HG02759 (cell line): Measurements from ENCODE around the gene DUSP16.
"Not testable (repeated sequence)": the region's sequence is repeated elsewhere in the genome, so short reads cannot be mapped to it uniquely, and the experiment has no call there.

Experiments used
- ATAC-seq: cut with Tn5 transposase; IDR thresholded peaks from one replicate; pipeline ENCODE4 v1.9.1; 2021; ENCODE audit warnings: mild to moderate bottlenecking, moderate library complexity; ENCODE audit not compliant: unreplicated experiment

The DUSP16 gene

DNA sequence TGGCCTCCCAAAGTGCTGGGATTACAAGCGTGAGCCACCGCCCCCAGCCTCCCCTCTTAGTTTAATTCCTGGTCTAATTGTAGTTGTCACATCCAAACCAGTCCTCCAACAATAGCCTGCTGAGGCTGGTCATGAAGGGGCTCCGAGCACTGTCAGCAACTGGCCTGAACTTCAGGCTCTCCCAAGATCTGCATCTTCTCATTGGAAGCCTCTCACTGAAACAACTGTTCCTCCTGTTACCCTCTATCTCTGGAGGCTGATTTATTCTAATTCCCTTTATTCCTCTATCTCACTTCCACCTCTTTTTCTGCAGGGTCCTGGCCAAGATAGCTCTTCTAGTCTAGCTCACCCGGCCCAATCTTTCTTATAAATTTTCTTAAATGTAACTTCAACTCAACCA lies 89.4 kb downstream of the DUSP16 start:
- no peak for ATAC-seq

DNA sequence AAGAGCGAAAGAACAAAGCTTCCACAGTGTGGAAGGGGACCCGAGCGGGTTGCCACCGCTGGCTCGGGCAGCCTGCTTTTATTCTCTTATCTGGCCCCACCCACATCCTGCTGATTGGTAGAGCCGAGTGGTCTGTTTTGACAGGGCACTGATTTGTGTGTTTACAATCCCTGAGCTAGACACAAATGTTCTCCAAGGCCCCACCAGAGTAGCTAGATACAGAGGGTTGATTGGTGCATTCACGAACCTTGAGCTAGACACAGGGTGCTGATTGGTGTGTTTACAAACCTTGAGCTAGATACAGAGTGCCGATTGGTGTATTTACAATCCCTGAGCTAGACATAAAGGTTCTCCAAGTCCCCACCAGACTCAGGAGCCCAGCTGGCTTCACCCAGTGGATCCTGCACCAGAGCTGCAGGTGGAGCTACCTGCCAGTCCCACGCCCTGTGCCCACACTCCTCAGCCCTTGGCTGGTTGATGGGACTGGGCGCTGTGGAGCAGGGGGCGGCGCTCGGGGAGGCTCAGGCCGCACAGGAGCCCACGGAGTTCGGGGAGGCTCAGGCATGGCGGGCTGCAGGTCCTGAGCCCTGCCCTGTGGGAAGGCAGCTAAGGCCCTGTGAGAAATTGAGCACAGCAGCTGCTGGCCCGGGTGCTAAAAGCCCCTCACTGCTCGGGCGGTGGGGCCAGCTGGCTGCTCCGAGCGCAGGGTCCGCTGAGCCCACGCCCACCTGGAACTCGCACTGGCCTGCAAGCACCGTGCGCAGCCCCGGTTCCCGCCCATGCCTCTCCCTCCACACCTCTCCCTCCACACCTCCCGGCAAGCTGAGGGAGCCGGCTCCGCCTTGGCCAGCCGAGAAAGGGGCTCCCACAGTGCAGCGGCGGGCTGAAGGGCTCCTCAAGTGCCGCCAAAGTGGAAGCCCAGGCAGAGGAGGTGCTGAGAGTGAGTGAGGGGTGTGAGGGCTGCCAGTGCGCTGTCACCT lies 90.4 kb downstream of the DUSP16 start:
- not testable (repeated sequence) for ATAC-seq

DNA sequence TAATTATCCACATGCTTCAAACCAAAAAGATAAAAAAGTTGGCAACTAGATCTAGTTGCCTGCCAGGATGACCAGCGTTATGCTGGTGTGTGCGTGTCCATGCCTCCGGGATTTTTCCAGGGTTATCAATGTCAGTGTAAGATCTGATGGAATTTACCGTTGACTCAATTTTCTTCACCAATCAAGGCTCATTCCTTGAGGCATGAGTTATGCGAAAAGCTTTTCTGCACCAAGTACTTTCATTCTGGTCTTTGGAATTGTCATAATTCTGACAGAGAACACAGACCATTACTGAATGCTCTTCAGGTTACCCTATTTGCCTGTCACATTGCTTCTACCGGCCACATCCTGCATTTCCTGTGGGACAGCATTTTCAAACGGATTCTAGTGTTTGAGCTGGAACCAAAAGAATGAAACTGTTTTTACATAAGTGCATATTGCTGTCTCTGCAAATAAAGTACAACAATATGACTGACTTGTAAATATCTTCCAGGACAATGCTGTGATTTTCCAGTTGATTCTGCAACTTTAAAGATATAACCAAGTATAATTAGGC lies 91.8 kb downstream of the DUSP16 start:
- no peak for ATAC-seq

DNA sequence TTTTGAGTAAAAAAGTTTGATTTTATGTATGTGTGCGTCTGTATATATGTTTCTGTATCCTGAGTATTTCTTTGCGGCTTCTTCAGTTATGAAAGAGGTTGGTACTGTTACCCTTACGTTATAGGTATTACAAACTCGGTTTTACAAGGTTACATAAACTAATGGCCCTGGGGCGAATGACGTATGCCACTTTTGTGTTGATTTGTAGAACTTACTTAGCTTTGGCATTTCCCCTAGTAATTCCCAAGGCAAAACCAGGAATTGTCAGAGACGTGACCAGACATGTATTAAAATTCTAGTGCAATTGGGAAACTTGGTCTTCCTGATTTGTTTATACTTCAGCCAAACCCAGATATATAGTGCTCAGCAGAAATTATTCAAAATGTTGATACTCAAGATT lies 93.3 kb downstream of the DUSP16 start:
- ATAC-seq = no peak

DNA sequence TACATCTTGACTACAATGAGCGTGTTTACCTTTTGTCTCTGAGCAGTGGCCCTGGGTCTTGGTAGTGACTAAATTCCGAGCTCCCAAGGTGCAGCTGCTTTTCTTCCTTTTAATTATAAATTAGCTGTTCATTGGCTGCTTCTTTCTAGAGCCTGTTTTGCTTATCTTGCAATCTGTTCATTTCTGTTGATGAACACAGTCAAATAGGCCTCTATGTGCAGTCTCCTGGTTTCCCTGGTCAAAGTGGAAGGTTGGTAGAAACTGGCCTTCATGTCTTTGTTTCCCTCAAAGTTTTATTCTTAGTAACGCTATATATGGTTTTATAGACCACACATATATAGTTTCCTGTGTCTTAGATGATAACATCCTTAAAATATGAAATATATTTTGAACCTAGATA lies 94.1 kb downstream of the DUSP16 start:
- ATAC-seq = no peak

DNA sequence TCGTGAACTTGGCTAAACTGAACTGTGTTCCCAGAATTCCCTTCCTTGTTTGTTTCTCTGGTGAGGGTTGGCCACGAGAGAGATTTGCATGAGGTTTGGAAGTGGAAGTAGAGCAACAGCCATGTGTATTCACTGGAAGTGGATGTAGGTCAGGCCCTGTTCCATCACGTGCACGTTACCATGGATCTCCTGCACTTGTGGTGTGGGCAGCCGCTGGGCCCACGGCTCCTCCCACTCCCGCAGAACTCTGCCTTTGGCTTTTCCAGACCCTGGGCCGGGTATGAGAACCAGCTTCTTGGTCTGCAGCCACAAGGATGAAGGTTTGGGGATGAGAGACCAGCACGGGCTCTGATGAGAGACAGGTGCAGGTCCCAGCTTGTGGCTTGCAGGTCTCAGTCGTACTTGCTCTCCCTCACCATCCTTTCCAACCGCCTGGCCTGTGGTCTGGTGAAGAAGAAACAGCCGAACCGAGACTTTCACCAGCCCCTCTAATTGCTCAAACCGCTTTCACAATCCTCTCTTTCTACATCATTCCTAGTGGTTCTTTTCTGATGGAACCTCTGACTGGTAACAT lies 94.9 kb downstream of the DUSP16 start:
- ATAC-seq = no peak

DNA sequence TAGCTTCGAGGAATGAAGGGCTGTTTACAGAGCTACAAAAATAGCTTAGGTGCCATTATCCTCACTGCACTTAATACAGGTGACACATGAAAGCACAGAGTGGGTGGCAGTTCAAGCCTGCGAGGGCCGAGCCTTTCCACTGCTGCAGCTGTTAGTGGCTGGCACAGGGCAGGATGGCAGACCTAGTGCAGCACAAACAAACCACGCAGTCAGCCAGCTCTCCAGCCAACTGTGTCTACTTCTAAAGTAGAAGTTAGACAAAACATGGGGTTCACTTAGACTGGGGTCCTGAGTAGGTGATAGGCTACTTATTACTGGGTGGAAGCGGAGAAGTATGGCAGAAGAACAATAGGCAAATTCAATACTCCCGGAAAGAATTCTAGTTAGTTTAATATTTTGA lies 95.4 kb downstream of the DUSP16 start:
- no peak for ATAC-seq

DNA sequence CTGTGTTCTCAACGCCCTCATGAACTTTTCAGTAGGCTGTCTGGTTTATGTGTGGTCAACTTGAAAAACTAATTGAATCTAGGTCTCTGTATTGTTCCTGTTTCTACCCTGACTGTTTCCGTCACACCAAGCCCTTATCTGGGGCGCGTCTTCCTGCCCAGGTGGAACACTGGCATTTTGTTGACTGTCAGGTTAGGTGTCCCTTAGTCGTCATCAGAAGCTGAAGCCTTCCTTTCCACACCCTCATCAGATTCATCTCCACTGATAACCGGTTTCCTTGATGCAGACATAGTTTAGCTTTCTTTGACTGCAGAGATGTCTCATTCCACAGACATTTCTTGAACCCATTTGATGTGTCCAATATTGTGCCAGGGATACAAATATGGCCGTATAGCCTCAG lies 96.5 kb downstream of the DUSP16 start:
- ATAC-seq = no peak

DNA sequence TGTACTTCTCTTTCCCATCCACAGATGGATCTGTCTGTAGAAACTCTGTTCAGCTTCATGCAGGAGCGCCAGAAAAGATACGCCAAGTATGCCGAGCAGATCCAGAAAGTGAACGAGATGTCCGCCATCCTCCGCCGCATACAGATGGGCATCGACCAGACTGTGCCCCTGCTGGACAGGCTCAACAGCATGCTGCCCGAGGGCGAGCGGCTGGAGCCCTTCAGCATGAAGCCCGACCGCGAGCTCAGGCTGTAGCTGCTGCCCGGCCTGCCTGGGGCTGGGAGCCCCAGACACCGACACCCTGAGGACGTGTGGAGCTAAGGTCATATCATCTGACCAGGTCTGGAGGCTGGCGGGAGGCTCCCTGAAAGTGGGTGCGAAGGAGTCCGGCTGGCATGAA lies 97.1 kb downstream of the DUSP16 start:
- no peak for ATAC-seq

DNA sequence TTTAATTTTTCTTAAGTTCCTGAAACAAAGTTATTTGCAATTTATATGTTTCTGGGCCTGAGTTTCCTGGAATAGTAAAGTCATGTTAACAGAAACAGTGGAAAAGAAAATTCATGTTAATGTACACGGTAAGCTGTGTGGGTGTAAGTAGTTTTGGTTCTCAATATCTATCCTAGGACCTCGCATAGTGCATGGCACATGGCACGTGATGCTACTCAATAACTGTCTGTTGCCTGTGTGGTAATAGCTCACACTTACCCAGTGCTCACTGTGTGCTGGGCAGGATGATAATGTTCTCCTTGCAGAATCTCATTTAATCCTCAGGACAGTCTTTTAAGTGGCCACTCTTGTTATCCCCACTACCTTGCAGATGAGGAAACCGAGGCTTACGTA lies 100.7 kb downstream of the DUSP16 start:
- no peak for ATAC-seq

DNA sequence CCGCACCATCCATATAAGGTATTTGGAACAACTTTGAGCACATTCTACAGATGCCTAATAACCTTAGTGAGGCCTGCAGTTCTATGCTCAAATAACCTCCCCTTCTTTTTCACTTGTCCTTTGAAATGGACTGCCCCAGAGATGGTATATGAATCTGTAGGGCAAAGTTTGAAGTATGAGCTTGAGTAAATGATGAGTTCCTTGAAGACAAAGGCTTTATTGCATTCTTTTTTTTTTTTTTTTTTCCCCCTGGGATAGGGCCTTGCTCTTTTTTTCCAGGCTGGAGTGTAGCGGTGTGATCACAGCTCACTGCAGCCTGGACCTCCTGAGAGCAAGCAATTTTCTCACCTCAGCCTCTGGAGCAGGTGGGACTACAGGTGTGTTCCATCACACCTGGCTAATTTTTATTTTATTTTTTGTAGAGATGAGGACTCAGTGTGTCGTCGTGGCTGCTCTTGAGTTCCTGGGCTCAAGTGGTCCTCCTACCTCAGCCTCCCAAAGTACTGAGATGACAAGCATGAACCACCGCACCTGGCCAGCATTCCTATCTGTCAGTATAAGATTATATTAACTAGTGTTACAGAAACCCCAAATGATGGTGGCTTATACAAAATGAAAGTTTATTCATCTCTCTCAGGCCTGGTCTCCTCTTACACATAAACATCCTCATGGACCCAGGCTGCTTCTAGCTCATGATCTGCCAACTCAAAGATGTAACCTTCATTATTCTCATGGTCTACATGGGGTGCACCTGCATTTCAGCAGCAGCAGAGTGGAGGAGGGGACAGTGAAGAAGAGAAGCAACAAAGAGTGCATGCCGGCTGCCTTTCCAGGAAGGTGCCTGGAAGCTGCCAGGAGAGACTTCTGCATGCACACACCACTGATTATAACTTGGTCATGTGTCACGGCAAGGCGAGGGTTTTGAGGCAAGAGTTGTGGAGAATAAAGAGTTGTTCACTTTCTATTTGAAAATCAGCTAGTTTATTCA lies 101.4 kb downstream of the DUSP16 start:
- ATAC-seq = no peak

DNA sequence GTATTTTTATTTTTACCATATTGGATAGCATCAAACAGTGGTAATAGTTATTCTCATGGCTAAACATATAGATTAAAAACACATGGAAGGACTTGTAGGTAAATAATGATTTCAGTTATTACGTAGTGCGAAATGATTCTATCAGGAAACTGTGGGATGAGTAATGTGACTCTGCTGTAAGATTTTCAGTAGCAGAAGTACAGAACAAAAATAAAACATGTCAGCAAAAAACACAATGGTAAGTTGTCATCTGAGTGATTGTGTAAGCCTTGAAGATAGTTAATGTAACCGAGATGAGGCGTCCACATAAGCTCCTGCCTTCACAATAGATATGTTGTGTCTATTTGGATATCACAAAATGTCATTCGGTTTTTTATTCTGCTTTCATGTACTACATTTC lies 106.0 kb downstream of the DUSP16 start:
- ATAC-seq = no peak

DNA sequence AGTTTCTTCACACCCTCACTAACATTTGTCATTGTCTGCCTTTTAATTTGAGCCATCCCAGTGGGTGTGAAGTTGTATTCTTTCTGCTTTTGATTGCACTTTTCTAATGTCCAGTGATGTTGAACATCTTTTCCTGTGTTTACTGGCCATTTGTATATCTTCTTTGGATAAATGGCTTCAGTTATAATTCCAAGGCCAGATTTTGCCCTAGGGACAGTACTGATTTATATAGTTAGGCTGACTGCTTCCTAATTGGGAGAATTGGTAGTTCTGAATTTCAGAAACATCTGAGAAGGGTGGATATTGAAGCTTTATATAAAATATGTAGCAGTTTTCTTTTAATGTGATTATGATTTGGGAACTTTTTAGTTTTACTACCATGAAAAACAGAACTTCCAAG lies 108.3 kb downstream of the DUSP16 start:
- ATAC-seq = no peak

DNA sequence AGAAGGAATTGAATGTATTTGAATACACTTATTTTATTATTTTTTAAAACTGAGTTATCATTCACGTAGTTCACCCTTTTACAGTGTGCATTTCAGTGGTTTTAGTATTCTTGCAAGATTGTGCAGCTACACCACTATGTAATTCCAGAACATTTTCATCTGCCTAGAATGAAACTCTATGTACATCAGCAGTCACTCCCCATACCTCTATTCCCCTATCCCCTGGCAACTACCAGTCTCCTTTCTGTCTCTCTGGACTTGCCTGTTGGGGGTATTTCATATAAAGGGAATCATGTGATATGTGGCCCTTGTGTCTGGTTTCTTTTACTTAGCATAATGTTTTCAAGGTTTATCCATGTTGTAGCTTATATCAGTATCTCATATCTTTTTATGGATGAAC lies 109.0 kb downstream of the DUSP16 start:
- ATAC-seq = no peak

DNA sequence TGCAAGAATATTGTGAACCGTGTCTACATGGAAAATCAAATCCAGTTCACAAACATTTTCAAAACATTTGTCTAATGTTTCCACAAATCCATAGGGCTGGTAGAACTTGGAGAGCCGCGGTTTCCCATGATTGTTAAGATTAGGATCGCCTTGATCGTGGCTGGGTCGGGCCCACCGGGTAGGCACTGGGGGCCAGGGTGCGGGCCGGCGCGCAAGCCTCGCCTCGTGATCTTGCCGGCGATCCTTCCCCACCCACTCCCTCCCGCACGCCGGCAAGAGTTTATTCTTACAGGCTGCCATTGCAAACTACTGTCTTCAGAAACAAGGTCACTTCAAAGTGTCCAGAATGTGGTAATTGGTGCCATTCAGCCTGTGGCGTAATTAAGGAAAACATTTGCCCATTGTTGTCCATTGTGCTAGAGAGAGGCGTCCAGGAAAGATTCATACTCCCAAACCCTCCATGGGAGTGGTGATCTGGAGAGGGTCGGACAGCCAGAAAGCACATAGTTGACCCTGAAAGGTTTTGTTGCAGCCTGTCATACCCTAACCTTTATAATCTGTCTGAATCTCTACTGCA lies 110.2 kb downstream of the DUSP16 start:
- ATAC-seq = no peak

DNA sequence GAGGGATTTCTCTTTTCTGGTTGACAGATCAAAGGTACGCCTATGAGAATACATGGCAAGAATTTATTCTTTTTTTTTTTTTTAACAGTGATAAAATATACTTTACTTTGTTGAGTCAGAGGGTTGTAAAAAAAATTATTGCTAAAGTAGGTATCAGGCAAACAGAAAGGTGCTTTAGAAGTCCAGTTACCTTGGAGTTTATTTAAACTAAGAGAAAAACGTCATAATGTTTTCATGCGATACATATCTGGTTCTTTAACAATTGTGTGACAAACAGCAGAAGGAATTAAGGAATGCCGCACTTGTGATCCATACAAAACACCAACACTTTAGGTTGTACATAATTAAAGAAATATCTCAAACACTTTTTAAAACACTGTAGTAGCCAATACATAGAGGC lies 111.6 kb downstream of the DUSP16 start:
- ATAC-seq = no peak

DNA sequence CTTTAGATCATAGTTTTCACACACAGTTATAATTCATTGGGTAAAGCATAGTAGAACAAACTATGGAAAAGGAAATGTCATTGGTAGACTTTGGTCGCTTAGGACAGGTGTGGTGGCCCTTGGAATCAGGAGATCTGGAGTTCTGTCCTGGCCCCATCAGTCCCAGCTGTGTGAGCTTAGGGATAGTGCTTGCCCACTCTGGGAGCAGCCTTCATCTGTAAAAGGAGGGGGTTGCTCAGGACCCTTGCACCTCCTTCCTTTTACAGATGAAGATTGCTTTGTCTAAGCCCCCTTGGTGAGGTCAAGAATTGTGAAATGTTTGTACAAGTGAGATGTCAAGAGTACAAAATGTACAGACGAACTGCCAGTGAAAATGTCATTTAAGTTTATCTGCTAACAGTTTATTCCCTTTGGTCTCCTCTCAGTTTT lies 112.6 kb downstream of the DUSP16 start:
- ATAC-seq = no peak

DNA sequence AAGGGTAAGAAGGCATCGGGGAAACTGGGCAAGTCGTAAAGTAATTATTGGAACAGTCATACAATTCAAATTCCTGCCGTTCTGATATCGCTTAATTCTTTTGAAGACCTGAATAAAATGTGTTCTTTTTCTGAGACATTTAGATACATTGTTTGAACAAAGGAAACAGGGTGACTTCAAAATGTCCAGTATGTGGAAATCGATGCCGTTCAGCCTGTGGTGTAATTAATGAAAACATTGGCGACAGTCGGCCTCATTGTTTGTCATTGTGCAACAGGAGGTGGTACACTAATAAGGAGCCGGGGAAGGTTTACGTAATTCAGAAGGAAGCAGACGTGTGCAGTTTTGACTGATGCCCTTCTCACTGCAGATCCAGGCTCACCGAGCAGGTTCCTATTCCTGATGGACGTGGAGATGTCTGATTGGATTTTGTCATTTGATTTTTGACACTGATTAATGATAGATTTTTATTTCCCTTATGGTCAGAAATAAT lies 113.1 kb downstream of the DUSP16 start:
- no peak for ATAC-seq

DNA sequence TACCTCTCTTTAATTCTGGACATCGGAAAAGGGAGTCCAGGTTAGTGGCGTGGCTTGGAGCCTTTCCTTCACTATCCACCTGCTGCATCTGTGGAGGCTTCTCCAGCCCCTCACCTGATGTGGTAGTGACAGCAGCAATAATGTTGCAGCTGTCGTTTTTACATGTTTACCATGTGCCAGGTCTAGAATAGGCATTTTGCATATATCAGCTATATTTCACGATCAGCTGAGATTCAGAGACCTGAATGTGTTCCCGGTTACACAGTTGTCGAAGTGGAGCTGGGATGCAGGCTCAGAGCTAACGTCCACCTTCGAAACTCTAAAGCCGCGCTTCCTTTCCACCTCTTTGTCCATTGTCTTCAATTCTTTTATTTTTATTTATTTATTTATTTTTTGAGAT lies 114.8 kb downstream of the DUSP16 start:
- no peak for ATAC-seq

DNA sequence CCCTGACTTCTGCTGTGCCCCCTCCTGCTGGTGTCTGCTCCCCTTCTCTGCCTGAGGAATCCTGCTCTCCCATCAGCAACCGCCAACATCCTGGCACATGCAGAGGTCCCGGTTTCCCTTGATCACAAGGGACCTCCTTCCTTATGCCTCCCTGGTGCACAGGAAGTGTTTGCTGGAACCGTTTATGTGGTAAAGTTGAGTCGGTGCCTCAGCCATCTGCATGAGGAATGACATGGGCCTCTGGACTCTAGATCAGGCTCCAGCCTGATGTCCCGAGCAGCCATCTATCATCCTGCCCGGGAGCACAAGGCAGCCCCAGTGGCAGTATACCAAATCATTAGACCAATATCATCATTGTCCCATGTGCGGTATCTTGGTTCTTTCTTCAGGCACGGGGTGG lies 115.4 kb downstream of the DUSP16 start:
- ATAC-seq = no peak
